Measurements from ENCODE around the gene CSNK1D.

DNA sequence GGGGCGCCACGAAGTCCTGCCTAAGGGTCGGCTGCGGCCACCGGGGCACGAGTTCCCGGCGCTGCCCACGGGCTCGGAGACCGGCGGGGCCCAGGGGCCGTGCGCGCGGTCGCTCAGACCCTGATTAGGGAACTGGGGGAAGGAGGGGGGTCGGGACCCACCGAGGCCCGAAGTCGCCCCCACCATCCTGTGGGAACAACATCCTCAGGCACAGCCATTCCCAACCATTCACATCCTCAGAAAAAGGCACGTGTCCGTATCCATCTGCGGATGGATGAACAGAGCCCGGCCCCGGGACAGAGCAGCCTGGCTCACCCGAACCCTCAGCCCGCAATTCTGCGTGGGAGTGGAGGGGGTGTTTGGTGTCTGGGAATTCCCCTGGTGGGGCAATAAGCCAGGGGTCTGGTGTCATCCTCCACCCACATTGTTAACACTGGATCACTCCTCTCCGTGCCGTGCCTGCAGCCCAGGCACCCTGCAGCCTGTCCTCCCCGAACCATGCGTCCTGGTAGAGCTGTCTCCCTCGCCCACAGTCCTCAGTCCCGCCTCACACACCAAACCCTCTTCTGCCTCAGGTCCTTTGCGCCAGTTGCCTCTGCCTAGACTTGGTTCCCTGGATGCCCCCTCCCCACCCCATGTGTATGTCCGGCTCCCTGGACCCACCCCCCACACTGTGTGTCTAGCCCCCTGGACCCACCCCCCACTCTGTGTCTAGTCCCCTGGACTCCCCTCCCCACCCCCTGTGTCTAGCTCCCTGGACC is 60.1 kb downstream of the CSNK1D start:
- TF ChIP-seq, protein P1, sequence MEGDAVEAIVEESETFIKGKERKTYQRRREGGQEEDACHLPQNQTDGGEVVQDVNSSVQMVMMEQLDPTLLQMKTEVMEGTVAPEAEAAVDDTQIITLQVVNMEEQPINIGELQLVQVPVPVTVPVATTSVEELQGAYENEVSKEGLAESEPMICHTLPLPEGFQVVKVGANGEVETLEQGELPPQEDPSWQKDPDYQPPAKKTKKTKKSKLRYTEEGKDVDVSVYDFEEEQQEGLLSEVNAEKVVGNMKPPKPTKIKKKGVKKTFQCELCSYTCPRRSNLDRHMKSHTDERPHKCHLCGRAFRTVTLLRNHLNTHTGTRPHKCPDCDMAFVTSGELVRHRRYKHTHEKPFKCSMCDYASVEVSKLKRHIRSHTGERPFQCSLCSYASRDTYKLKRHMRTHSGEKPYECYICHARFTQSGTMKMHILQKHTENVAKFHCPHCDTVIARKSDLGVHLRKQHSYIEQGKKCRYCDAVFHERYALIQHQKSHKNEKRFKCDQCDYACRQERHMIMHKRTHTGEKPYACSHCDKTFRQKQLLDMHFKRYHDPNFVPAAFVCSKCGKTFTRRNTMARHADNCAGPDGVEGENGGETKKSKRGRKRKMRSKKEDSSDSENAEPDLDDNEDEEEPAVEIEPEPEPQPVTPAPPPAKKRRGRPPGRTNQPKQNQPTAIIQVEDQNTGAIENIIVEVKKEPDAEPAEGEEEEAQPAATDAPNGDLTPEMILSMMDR (IDR thresholded peaks at IDR 0.05) = no peak
- TF ChIP-seq POLR2A (IDR thresholded peaks at IDR 0.05) = no peak
